GM12878 (cell line): ENCODE measurements around the gene PPP1CA. TPM values are rescaled to one million over a fixed set of nuclear protein-coding genes. Genes with fewer than 3 reads are reported as not detected.

Experiments
- ATAC-seq: fragments of 200-7000 bp; cut with Tn5 transposase; 3 replicates; pipeline ENCODE4 v1.9.1; 2020; ENCODE audit warnings: mild to moderate bottlenecking, moderate library complexity
- BruUV-seq: library from RNA; stranded (reverse); fragments of 400-500 nt; replicated peaks from 2 replicates; lab custom pipeline; 2021; lab: Mats Ljungman, UMichigan
- CTCF ChIA-PET: fragments of 300-600 bp; sonication (Branson Sonifier 250); formaldehyde crosslinking; extraction: SDS; loops from one replicate; lab custom pipeline; 2021; ENCODE audit warnings: inconsistent platforms; lab: Yijun Ruan, JAX
- POLR2A ChIA-PET: fragments of 350-600 bp; formaldehyde crosslinking; extraction: SDS; loops from one replicate; lab custom pipeline; 2021; ENCODE audit warnings: inconsistent platforms; lab: Charles Lee
- RAD21 ChIA-PET: fragments of 300-600 bp; sonication (Branson Sonifier 250); formaldehyde crosslinking; loops from one replicate; lab custom pipeline; 2023; ENCODE audit warnings: antibody characterized with exemption; ENCODE audit not compliant: unreplicated experiment; lab: Charles Lee
- SMC1A ChIA-PET: fragments of 300-600 bp; sonication (Branson Sonifier 250); formaldehyde crosslinking; loops from one replicate; lab custom pipeline; 2023; ENCODE audit not compliant: unreplicated experiment, uncharacterized antibody; lab: Charles Lee
- DNase-seq: peaks from one replicate; pipeline ENCODE4 v3.0.0-alpha.2; 2011; ENCODE audit warnings: low read depth, low spot score
- FAIRE-seq: peaks from 3 replicates; lab custom pipeline; 2011; peaks lifted over from hg19 to GRCh38; lab: Jason Lieb, UNC
- H2AFZ ChIP-seq: 2 replicates; pipeline ENCODE4 v1.6.0; 2011; ENCODE audit warnings: low read depth, low read length, control low read depth; ENCODE audit not compliant: control insufficient read depth
- H3K27ac ChIP-seq: 2 replicates; pipeline ENCODE4 v1.5.1; 2011; ENCODE audit warnings: control low read depth; ENCODE audit not compliant: control insufficient read depth, insufficient read depth
- H3K27me3 ChIP-seq, 2 experiments: replicated peaks in 1 of 2; 2 replicates each; pipeline versions ENCODE4 v1.6.0 to v1.6.1; 2011; ENCODE audit warnings: low read length in 1 of 2; ENCODE audit not compliant: control insufficient read depth in 2 of 2, insufficient read depth in 2 of 2
- H3K36me3 ChIP-seq, 2 experiments: 2 replicates each; pipeline ENCODE4 v1.5.1; 2011; ENCODE audit warnings: low read length in 1 of 2; ENCODE audit not compliant: control insufficient read depth in 2 of 2, insufficient read depth in 2 of 2
- H3K4me1 ChIP-seq: 2 replicates; pipeline ENCODE4 v1.6.1; 2011; ENCODE audit warnings: mild to moderate bottlenecking, low read length, moderate library complexity, mixed read lengths; ENCODE audit not compliant: control insufficient read depth, insufficient read depth
- H3K4me2 ChIP-seq: 2 replicates; pipeline ENCODE4 v1.6.0; 2011; ENCODE audit warnings: control low read depth; ENCODE audit not compliant: control insufficient read depth, insufficient read depth
- H3K4me3 ChIP-seq: fragments of 200-600 bp; sonication (generic); 2 replicates; pipeline ENCODE4 v1.5.1; 2016
- H3K79me2 ChIP-seq: 2 replicates; pipeline ENCODE4 v1.6.0; 2011; ENCODE audit warnings: low read length; ENCODE audit not compliant: control insufficient read depth, insufficient read depth
- H3K9ac ChIP-seq: 2 replicates; pipeline ENCODE4 v1.8.0; 2011; ENCODE audit warnings: low read length, control low read depth, mixed read lengths; ENCODE audit not compliant: control insufficient read depth, insufficient read depth
- H3K9me3 ChIP-seq: replicated peaks from 3 replicates; pipeline ENCODE4 v1.5.1; 2011; ENCODE audit warnings: mild to moderate bottlenecking, low read length; ENCODE audit not compliant: control insufficient read depth, insufficient read depth
- H4K20me1 ChIP-seq: 2 replicates; pipeline ENCODE4 v1.6.0; 2011; ENCODE audit not compliant: control insufficient read depth, insufficient read depth
- CBFB ChIP-seq: IDR thresholded peaks from 2 replicates; pipeline ENCODE4 v1.6.1; 2016; ENCODE audit warnings: antibody characterized with exemption, low read depth
- CREB1 ChIP-seq: IDR thresholded peaks from 2 replicates; pipeline ENCODE4 v1.6.1; 2012; ENCODE audit warnings: low read depth, mild to moderate bottlenecking, inconsistent platforms
- EED ChIP-seq: sonication (generic); IDR thresholded peaks from 2 replicates; pipeline ENCODE4 v1.6.1; 2016; ENCODE audit warnings: antibody characterized with exemption, low read depth
- EGR1 ChIP-seq, 2 experiments: IDR thresholded peaks; 1 replicate in 1 of 2; 2 replicates in 1 of 2; pipeline ENCODE4 v1.6.1; 2011 to 2012; ENCODE audit warnings: low read depth in 2 of 2, low read length in 2 of 2, borderline replicate concordance in 1 of 2, mild to moderate bottlenecking in 1 of 2, moderate library complexity in 1 of 2
- ETV6 ChIP-seq, 2 experiments: fragments of 450-650 bp in 1 of 2; IDR thresholded peaks in 1 of 2; conservative IDR thresholded peaks in 1 of 2; 2 replicates each; pipeline ENCODE4 v1.6.1; 2014; ENCODE audit warnings: antibody characterized with exemption in 1 of 2, borderline replicate concordance in 1 of 2, low read depth in 1 of 2, mild to moderate bottlenecking in 1 of 2, moderate library complexity in 1 of 2
- HDGF ChIP-seq: fragments of 450-650 bp; IDR thresholded peaks from 2 replicates; pipeline ENCODE4 v1.6.1; 2016; ENCODE audit warnings: antibody characterized with exemption
- IKZF1 ChIP-seq: fragments of 450-650 bp; conservative IDR thresholded peaks from 2 replicates; pipeline ENCODE4 v1.6.1; 2017; ENCODE audit warnings: antibody characterized with exemption, mild to moderate bottlenecking
- MEF2B ChIP-seq: fragments of 450-650 bp; IDR thresholded peaks from 2 replicates; pipeline ENCODE4 v1.6.1; 2018; ENCODE audit warnings: mild to moderate bottlenecking, moderate library complexity; ENCODE audit not compliant: partially characterized antibody, poor library complexity, severe bottlenecking
- RAD21 ChIP-seq: IDR thresholded peaks from 2 replicates; pipeline ENCODE4 v1.6.1; 2011; ENCODE audit warnings: mild to moderate bottlenecking, low read depth, low read length, moderate library complexity; ENCODE audit not compliant: insufficient read depth
- RUNX3 ChIP-seq: IDR thresholded peaks from 2 replicates; pipeline ENCODE4 v1.6.1; 2012; ENCODE audit warnings: low read length, inconsistent platforms
- SMC3 ChIP-seq: IDR thresholded peaks from 2 replicates; pipeline ENCODE4 v1.6.1; 2011; ENCODE audit warnings: low read length, improper control_type of control experiment, borderline replicate concordance
- STAT3 ChIP-seq: IDR thresholded peaks from 2 replicates; pipeline ENCODE4 v1.6.1; 2011; ENCODE audit warnings: low read depth, low read length, improper control_type of control experiment
- YY1 ChIP-seq: IDR thresholded peaks from 2 replicates; pipeline ENCODE4 v1.6.1; 2011; ENCODE audit warnings: low read depth, mild to moderate bottlenecking, low read length
- ZNF217 ChIP-seq: fragments of 450-650 bp; IDR thresholded peaks from 2 replicates; pipeline ENCODE4 v1.6.1; 2017; ENCODE audit warnings: antibody characterized with exemption, mild to moderate bottlenecking
- WGBS: methylation state at CpG from one replicate; pipeline ENCODE4 v1.1.6; 2016; ENCODE audit warnings: low lambda C conversion rate; ENCODE audit not compliant: insufficient replicate concordance, insufficient coverage; ENCODE audit errors: missing lambda C conversion rate; 5-methylcytosine and 5-hydroxymethylcytosine counted together
- in situ Hi-C: fragments of 300-500 bp; cut with MboI; formaldehyde crosslinking; loops from 9 replicates; pipeline ENCODE4 v1.14.3; 2018; ENCODE audit warnings: mixed read lengths
- intact Hi-C: fragments of 100-400 bp; cut with micrococcal nuclease; formaldehyde crosslinking; loops from one replicate; pipeline ENCODE4 v1.14.2; 2022; ENCODE audit not compliant: unreplicated experiment
- polyA plus RNA-seq, 11 experiments: library from polyadenylated mRNA; depleted of rRNA in 4 of 11; unstranded in 6 of 11; stranded (reverse) in 5 of 11; fragments of >200 nt; fragmentation: Nextera tagmentation in 4 of 11; fragmentation: Illumina TruSeq in 1 of 11; extraction: Ambion mirVana in 4 of 11; extraction: Trizol in 1 of 11; gene quantifications; 1 replicate in 1 of 11; 2 replicates in 10 of 11; pipeline versions ENCODE4 v1.2.1 to v1.2.3, GENCODE V29; 2011 to 2016; ENCODE audit warnings: inconsistent platforms in 2 of 11, missing spikeins in 2 of 11, low read depth in 1 of 11
- total RNA-seq, 4 experiments: library from RNA; depleted of rRNA in 3 of 4; stranded (reverse); fragments of >200 nt in 3 of 4; fragmentation: Illumina TruSeq in 1 of 4; extraction: Trizol in 1 of 4; gene quantifications; 2 replicates each; pipeline versions ENCODE4 v1.2.1 to v1.2.3, GENCODE V29; 2013 to 2021
- TF ChIP-seq, protein P1 (sequence below): fragments of 450-650 bp; IDR thresholded peaks from 2 replicates; pipeline ENCODE4 v1.6.1; 2017; ENCODE audit warnings: low read depth, mild to moderate bottlenecking, moderate library complexity
- TF ChIP-seq, protein P2 (sequence below): fragments of 450-650 bp; IDR thresholded peaks from 2 replicates; pipeline ENCODE4 v1.6.1; 2017; ENCODE audit warnings: mild to moderate bottlenecking
- TF ChIP-seq, protein P3 (sequence below): fragments of 450-650 bp; IDR thresholded peaks from 2 replicates; pipeline ENCODE4 v1.6.1; 2016; ENCODE audit warnings: mild to moderate bottlenecking

PPP1CA gene
- total and polyA plus RNA-seq, 10 of the 15 experiments (the other 5 are each of a cell fraction or from before 2014, with no cell fraction given), result 26.4 to 458 (median 240) TPM

DNA sequence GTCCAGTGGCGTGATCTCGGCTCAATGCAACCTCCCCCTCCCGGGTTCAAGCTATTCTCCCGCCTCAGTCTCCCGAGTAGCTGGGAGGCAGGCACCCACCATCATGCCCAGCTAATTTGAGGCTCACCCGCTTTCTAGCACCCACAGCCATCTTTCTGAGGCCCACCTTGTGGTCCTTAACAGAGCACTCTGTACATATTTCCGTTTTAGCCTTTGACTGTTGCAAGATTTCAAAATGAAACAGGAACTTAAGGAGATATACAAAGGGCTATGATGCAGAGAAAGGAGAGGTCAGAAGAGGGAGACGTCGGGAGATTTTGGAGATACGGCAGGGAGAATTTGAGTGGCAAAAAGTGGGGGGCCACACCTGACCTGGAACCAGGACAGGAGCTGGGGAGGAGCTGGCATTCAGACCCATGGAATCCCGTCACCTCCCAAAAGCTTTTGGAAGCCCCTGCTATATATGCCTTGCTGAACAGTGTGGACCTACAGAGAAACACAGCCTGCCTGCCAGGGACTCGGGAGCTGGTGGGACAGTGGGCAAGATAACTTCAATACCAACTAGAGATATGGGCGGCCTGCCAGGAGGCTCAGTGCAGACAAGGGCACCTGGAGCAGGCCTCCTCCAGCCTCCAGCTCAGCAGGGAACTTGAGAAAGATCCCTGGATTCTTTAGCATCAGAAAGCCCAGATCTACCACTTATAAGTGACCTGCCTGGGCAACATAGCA, 20.2 kb downstream of the PPP1CA start:
- Histone ChIP-seq H3K9ac (peak overlapping the region; percentile 42), H3K4me1 (peaks cover 19% of the 10 kb centered on the region), H3K9me3 (no peaks in the 10 kb centered on the region), H4K20me1 (no peaks in the 10 kb centered on the region), H3K27me3 (peaks cover 0 to 3% of the 10 kb centered on the region in 2 experiments; a peak in 3 of 4 replicates), H3K4me3 (0 out of 2 replicates have a peak overlapping the region, but pooled peaks have one; percentile 3), H3K27ac (peak overlapping the region; percentile 34), H2AFZ (peak overlapping the region; percentile 78), H3K4me2 (peak overlapping the region; percentile 23), H3K36me3 (no peaks in the 10 kb centered on the region), H3K79me2 (no peaks in the 10 kb centered on the region)
- FAIRE-seq, result peak; percentile 62
- DNase-seq, result no peak
- ChIA-PET RAD21 (interaction anchor here (0.6 to 15.0 kb wide), 26 partner anchors 9 to 354 kb away, joined by 3 to 525 read pairs (median 6); partner anchors contain the start of genes POLD4, PPP1CA and RAD9A), POLR2A (interaction anchor here (0.5 to 8.4 kb wide), 18 partner anchors 10 to 1033 kb away, joined by 3 to 183 read pairs (median 4); partner anchors contain the start of genes CLCF1, POLD4, PPP1CA and TBC1D10C), CTCF (interaction anchor here (0.6 to 25.5 kb wide), 33 partner anchors 8 to 412 kb away, joined by 3 to 1301 read pairs (median 5); partner anchors contain the start of genes AIP, ANKRD13D, CLCF1 and GRK2), SMC1A (interaction anchor here (0.6 to 21.3 kb wide), 25 partner anchors 10 to 547 kb away, joined by 3 to 646 read pairs (median 4); partner anchors contain the start of genes ANKRD13D, CLCF1, PITPNM1 and POLD4)
- intact Hi-C loops (no loop called here), in situ Hi-C loops (loop anchor here (5.0 kb wide), 1 partner anchor 119 kb away; no protein-coding TSS in a partner anchor)
- BruUV-seq, result no TSS peak
- 10% methylated on average over 13 of the region's 13 CpGs for WGBS
- ATAC-seq, result peak; percentile 72
- TF ChIP-seq, protein P1, sequence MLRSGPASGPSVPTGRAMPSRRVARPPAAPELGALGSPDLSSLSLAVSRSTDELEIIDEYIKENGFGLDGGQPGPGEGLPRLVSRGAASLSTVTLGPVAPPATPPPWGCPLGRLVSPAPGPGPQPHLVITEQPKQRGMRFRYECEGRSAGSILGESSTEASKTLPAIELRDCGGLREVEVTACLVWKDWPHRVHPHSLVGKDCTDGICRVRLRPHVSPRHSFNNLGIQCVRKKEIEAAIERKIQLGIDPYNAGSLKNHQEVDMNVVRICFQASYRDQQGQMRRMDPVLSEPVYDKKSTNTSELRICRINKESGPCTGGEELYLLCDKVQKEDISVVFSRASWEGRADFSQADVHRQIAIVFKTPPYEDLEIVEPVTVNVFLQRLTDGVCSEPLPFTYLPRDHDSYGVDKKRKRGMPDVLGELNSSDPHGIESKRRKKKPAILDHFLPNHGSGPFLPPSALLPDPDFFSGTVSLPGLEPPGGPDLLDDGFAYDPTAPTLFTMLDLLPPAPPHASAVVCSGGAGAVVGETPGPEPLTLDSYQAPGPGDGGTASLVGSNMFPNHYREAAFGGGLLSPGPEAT, result 0 out of 2 replicates have a peak, but pooled peaks have one; percentile 27
- TF ChIP-seq STAT3 (no peak), EGR1 (IDR thresholded peaks at IDR 0.05; ENCODE audit: borderline replicate concordance in 1 of 2, low read depth in 2 of 2, low read length in 2 of 2) (no peak), RUNX3 (peak; percentile 43), CBFB (0 out of 2 replicates have a peak, but pooled peaks have one; percentile 43), IKZF1 (peak; percentile 39; the same call in 1 of the 2 replicates), CREB1 (peak; percentile 56), ZNF217 (no peak), HDGF (0 out of 2 replicates have a peak, but pooled peaks have one; percentile 46), ETV6 (conservative IDR thresholded peaks at IDR 0.05 in 1 of 2, IDR thresholded peaks at IDR 0.05 in 1 of 2; ENCODE audit: borderline replicate concordance in 1 of 2, low read depth in 1 of 2) (no peak), RAD21 (0 out of 2 replicates have a peak, but pooled peaks have one; percentile 23), SMC3 (peak; percentile 14; the same call in 1 of the 2 replicates), EED (peak; percentile 16; the same call in 1 of the 2 replicates), MEF2B (no peak), YY1 (peak; percentile 20; the same call in 1 of the 2 replicates)
- TF ChIP-seq, protein P2, sequence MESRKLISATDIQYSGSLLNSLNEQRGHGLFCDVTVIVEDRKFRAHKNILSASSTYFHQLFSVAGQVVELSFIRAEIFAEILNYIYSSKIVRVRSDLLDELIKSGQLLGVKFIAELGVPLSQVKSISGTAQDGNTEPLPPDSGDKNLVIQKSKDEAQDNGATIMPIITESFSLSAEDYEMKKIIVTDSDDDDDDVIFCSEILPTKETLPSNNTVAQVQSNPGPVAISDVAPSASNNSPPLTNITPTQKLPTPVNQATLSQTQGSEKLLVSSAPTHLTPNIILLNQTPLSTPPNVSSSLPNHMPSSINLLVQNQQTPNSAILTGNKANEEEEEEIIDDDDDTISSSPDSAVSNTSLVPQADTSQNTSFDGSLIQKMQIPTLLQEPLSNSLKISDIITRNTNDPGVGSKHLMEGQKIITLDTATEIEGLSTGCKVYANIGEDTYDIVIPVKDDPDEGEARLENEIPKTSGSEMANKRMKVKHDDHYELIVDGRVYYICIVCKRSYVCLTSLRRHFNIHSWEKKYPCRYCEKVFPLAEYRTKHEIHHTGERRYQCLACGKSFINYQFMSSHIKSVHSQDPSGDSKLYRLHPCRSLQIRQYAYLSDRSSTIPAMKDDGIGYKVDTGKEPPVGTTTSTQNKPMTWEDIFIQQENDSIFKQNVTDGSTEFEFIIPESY, result no peak
- TF ChIP-seq, protein P3, sequence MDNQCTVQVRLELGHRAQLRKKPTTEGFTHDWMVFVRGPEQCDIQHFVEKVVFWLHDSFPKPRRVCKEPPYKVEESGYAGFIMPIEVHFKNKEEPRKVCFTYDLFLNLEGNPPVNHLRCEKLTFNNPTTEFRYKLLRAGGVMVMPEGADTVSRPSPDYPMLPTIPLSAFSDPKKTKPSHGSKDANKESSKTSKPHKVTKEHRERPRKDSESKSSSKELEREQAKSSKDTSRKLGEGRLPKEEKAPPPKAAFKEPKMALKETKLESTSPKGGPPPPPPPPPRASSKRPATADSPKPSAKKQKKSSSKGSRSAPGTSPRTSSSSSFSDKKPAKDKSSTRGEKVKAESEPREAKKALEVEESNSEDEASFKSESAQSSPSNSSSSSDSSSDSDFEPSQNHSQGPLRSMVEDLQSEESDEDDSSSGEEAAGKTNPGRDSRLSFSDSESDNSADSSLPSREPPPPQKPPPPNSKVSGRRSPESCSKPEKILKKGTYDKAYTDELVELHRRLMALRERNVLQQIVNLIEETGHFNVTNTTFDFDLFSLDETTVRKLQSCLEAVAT, result 0 out of 2 replicates have a peak, but pooled peaks have one; percentile 33
